GM23248 (cell line): ENCODE data around the gene IL24. TPM values are rescaled to one million over a fixed set of nuclear protein-coding genes. Genes with fewer than 3 reads are reported as not detected.
A peak's percentile ranks its signal among the peaks of the same experiment; 100 is the strongest.

ENCODE experiments used
- DNase-seq: peaks from one replicate; pipeline ENCODE4 v3.0.0-alpha.2; 2015
- H2AFZ ChIP-seq: fragments of 200-600 bp; sonication (generic); 2 replicates; pipeline ENCODE4 v1.6.1; 2016; ENCODE audit warnings: antibody characterized with exemption
- H3F3A ChIP-seq: fragments of 200-600 bp; sonication (generic); 2 replicates; pipeline ENCODE4 v1.6.1; 2016; ENCODE audit warnings: mild to moderate bottlenecking, antibody characterized with exemption, mixed run types; ENCODE audit not compliant: insufficient read depth
- H3K27ac ChIP-seq: fragments of 200-600 bp; sonication (generic); 2 replicates; pipeline ENCODE4 v1.5.1; 2016; ENCODE audit warnings: mild to moderate bottlenecking
- H3K27me3 ChIP-seq: fragments of 200-600 bp; sonication (generic); replicated peaks from 2 replicates; pipeline ENCODE4 v1.6.1; 2016; ENCODE audit warnings: mild to moderate bottlenecking; ENCODE audit not compliant: insufficient read depth
- H3K36me3 ChIP-seq: fragments of 200-600 bp; sonication (generic); 2 replicates; pipeline ENCODE4 v1.6.1; 2016; ENCODE audit warnings: low read depth, mild to moderate bottlenecking
- H3K4me1 ChIP-seq: fragments of 200-600 bp; sonication (generic); 2 replicates; pipeline ENCODE4 v1.6.1; 2016; ENCODE audit warnings: mild to moderate bottlenecking; ENCODE audit not compliant: insufficient read depth
- H3K4me2 ChIP-seq: fragments of 200-600 bp; sonication (generic); one replicate; pipeline ENCODE4 v1.6.1; 2016; ENCODE audit warnings: mild to moderate bottlenecking; ENCODE audit not compliant: unreplicated experiment
- H3K4me3 ChIP-seq: fragments of 200-600 bp; sonication (generic); 2 replicates; pipeline ENCODE4 v1.5.1; 2016; ENCODE audit warnings: mild to moderate bottlenecking
- H3K79me2 ChIP-seq: fragments of 200-600 bp; sonication (generic); 2 replicates; pipeline ENCODE4 v1.6.1; 2016; ENCODE audit warnings: mild to moderate bottlenecking; ENCODE audit not compliant: insufficient read depth
- H3K9ac ChIP-seq: fragments of 200-600 bp; sonication (generic); 2 replicates; pipeline ENCODE4 v1.6.1; 2016; ENCODE audit warnings: mild to moderate bottlenecking
- H3K9me2 ChIP-seq: fragments of 200-600 bp; sonication (generic); 2 replicates; pipeline ENCODE4 v1.6.1; 2016; ENCODE audit warnings: mixed run types, mild to moderate bottlenecking, moderate library complexity; ENCODE audit not compliant: insufficient read depth
- H3K9me3 ChIP-seq: fragments of 200-600 bp; sonication (generic); one replicate; pipeline ENCODE4 v1.6.1; 2017; ENCODE audit warnings: low read depth
- H4K20me1 ChIP-seq: fragments of 200-600 bp; sonication (generic); 2 replicates; pipeline ENCODE4 v1.6.0; 2016; ENCODE audit not compliant: insufficient read depth
- EZH2 ChIP-seq: fragments of 200-600 bp; sonication (generic); IDR thresholded peaks from 2 replicates; pipeline ENCODE4 v1.6.1; 2018; ENCODE audit warnings: antibody characterized with exemption, mild to moderate bottlenecking; ENCODE audit not compliant: insufficient read depth, poor library complexity, severe bottlenecking
- EZH2phosphoT487 ChIP-seq: fragments of 200-600 bp; sonication (generic); IDR thresholded peaks from 2 replicates; pipeline ENCODE4 v1.6.1; 2018; ENCODE audit warnings: antibody characterized with exemption, moderate library complexity, mild to moderate bottlenecking, low read depth; ENCODE audit not compliant: insufficient read depth
- WGBS, 2 experiments: methylation state at CpG; one replicate each; pipeline ENCODE4 v1.1.6; 2015 to 2017; ENCODE audit warnings: low lambda C conversion rate in 2 of 2, low coverage in 1 of 2; ENCODE audit errors: missing lambda C conversion rate in 2 of 2; 5-methylcytosine and 5-hydroxymethylcytosine counted together
- in situ Hi-C: fragments of 300-500 bp; cut with MboI; formaldehyde crosslinking; loops from 2 replicates; pipeline ENCODE4 v1.15.0; 2020
- polyA plus RNA-seq: library from polyadenylated mRNA; unstranded; fragments of >200 nt; fragmentation: Nextera tagmentation; extraction: Ambion mirVana; gene quantifications from 2 replicates; pipeline ENCODE4 v1.2.1, GENCODE V29; 2016
- total RNA-seq: library from RNA; depleted of rRNA; stranded (reverse); fragments of >200 nt; shearing (Covaris generic); gene quantifications from 2 replicates; pipeline ENCODE4 v1.2.3, GENCODE V29; 2014

The IL24 gene
- total and polyA plus RNA-seq, 2 experiments from 2014 or later = 0.49 to 2.4 TPM

DNA sequence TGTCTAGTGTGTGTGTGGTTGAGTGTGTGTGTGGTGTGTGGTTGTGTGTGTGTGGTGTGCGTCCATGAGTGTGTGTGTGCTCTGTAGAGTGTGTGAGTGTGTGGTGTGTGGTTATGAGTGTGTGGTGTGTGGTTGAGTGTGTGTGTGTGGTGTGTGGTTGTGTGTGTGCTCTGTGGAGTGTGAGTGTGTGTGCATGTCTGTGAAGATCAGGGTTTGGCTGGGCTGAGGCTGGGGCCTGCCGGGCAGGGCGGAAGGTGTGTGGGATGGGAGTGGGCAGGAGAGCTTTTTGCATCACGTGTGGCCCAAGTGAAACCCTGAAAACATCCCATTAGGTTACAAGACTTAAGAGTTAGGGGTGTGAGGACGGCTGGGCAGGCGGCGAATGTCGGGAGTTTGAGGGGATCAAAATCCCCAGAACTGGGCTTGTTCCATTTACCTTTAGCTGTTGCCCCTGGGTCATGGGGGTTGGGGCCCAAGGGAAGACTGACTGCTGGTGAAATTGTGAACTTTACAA, 27.4 kb downstream of the IL24 start:
- no peaks in the 10 kb centered on the region for H3K27me3 ChIP-seq
- H2AFZ ChIP-seq = no peak overlapping the region
- in situ Hi-C loops = no loop called here
- H3F3A ChIP-seq = no peaks in the 10 kb centered on the region
- H3K36me3 ChIP-seq = no peaks in the 10 kb centered on the region
- H3K9me3 ChIP-seq = no peaks in the 10 kb centered on the region
- 56 to 66% methylated on average over 7 to 8 of the region's 8 CpGs for WGBS, 2 experiments
- TF ChIP-seq EZH2phosphoT487 (no peak), EZH2 (no peak)
- H3K79me2 ChIP-seq = no peaks in the 10 kb centered on the region
- H3K4me2 ChIP-seq = no peak overlapping the region
- no peaks in the 10 kb centered on the region for H3K9me2 ChIP-seq
- no peaks in the 10 kb centered on the region for H3K4me1 ChIP-seq
- DNase-seq = no peak
- no peak overlapping the region for H3K9ac ChIP-seq
- no peaks in the 10 kb centered on the region for H4K20me1 ChIP-seq
- H3K4me3 ChIP-seq = no peak overlapping the region
- H3K27ac ChIP-seq = no peak overlapping the region

DNA sequence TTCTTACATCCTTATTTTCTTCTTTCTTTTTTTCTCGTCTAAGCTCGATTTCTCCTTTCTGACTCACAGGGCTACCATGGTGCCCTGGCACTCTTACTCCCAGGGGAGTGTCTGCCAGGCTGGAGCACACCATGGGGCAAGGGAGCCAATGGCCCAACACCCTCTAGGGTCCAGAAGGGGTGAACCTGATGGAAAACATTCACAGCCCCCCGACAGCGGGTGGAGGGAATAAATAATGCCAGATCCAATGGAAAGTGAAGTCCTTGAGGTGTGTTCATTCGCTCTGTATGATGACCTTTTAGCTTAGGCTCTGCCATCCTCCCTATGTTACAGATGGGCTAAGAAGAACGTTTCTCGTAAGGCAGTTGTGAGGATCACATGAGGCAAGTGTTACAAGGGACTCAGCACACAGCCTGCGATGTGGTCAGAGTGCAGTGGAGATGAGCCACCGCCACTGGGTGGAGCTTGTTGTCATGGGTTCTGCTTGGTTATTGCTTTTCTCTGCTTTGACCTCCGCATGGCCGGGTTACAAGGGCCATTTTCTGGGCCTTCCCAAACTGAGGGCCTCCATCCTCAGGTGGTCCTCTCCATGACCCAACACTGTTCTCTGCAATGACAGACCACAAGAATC, 28.0 kb downstream of the IL24 start:
- H3K4me1 ChIP-seq = no peaks in the 10 kb centered on the region
- 75 to 78% methylated on average over 11 of the region's 11 CpGs for WGBS, 2 experiments
- no peaks in the 10 kb centered on the region for H3K79me2 ChIP-seq
- H4K20me1 ChIP-seq = no peaks in the 10 kb centered on the region
- TF ChIP-seq EZH2phosphoT487 = no peak
- TF ChIP-seq EZH2 = no peak
- H3F3A ChIP-seq = no peaks in the 10 kb centered on the region
- peak; percentile 8 for DNase-seq
- H2AFZ ChIP-seq = no peak overlapping the region
- no peak overlapping the region for H3K27ac ChIP-seq
- in situ Hi-C loops = no loop called here
- H3K9me2 ChIP-seq = no peaks in the 10 kb centered on the region
- no peak overlapping the region for H3K4me2 ChIP-seq
- no peaks in the 10 kb centered on the region for H3K9me3 ChIP-seq
- no peak overlapping the region for H3K9ac ChIP-seq
- H3K27me3 ChIP-seq = no peaks in the 10 kb centered on the region
- H3K36me3 ChIP-seq = no peaks in the 10 kb centered on the region
- H3K4me3 ChIP-seq = no peak overlapping the region

DNA sequence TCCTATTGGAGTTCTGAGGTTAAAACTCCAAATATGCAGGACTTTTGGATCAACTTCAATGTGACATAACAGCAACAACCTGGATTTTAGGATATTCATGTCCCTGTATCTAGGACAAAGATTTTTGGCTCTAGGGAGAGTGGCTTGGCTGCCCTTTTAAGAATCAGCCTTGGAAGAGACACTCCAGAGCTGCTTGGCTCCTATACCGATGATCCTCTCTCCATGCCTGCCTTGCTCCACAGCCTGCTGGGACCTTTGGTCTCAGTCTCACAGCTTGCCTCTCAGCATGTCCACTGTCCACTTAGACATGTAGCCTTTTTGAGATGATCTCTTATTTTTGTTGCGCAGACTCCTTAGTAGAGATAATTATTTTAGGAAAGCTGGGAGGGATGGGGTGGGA, 29.0 kb downstream of the IL24 start:
- Histone ChIP-seq H3K9ac (no peak overlapping the region), H3K27ac (no peak overlapping the region), H3K79me2 (no peaks in the 10 kb centered on the region), H3K27me3 (no peaks in the 10 kb centered on the region), H3K4me3 (no peak overlapping the region), H3K4me1 (no peaks in the 10 kb centered on the region), H3F3A (no peaks in the 10 kb centered on the region), H3K36me3 (no peaks in the 10 kb centered on the region), H3K4me2 (no peak overlapping the region), H2AFZ (no peak overlapping the region), H3K9me2 (no peaks in the 10 kb centered on the region), H4K20me1 (no peaks in the 10 kb centered on the region), H3K9me3 (no peaks in the 10 kb centered on the region)
- 80 to 82% methylated on average over 2 of the region's 2 CpGs for WGBS, 2 experiments
- TF ChIP-seq EZH2phosphoT487 (no peak), EZH2 (no peak)
- in situ Hi-C loops = no loop called here
- DNase-seq = no peak

DNA sequence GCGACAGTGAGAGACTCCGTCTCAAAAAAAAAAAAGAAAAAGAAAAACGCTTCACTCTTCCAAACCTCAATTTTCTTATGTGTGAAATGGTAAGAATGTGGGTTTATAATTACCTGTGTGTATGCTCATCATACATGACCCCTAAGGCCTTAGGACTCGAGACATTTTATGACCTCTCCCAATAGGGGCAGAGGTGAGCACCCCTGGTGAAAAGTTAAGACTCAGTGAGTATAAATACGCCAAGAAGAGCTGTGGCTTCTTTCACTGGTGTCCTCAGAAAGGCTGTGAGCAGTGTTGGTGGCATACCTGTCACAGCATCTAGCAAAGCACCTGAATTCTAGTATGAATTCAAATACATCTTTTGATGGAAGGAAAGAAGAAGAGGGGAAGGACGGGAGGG, 32.3 kb downstream of the IL24 start:
- H4K20me1 ChIP-seq = no peaks in the 10 kb centered on the region
- no peak overlapping the region for H3K4me3 ChIP-seq
- in situ Hi-C loops = no loop called here
- H3K27me3 ChIP-seq = no peaks in the 10 kb centered on the region
- no peak overlapping the region for H3K9ac ChIP-seq
- H3K79me2 ChIP-seq = no peaks in the 10 kb centered on the region
- no peak for DNase-seq
- H3K4me2 ChIP-seq = no peak overlapping the region
- no peaks in the 10 kb centered on the region for H3K36me3 ChIP-seq
- no peaks in the 10 kb centered on the region for H3K9me2 ChIP-seq
- H3K9me3 ChIP-seq = no peaks in the 10 kb centered on the region
- H3K4me1 ChIP-seq = no peaks in the 10 kb centered on the region
- H3K27ac ChIP-seq = no peak overlapping the region
- 81 to 84% methylated on average over 6 of the region's 6 CpGs for WGBS, 2 experiments
- H3F3A ChIP-seq = no peaks in the 10 kb centered on the region
- TF ChIP-seq EZH2 (no peak), EZH2phosphoT487 (no peak)
- H2AFZ ChIP-seq = no peak overlapping the region
